Memory B cell (primary cell): ENCODE results near the gene ASAH2.
A peak's percentile ranks its signal among the peaks of the same experiment; 100 is the strongest.

Source experiments
- ATAC-seq: fragments of 150-1000 bp; cut with Tn5 transposase; 2 replicates; pipeline ENCODE4 v1.10.0; 2021; ENCODE audit warnings: low read depth, mild to moderate bottlenecking, moderate library complexity
- DNase-seq, 2 donors: peaks; one replicate each; pipeline ENCODE4 v3.0.0; 2022; ENCODE audit warnings: low spot score in 2 of 2
- H3K27ac Mint-ChIP-seq: one replicate; pipeline ENCODE4 v1.8.0; 2022; ENCODE audit warnings: mild to moderate bottlenecking, moderate library complexity, mixed read lengths
- H3K27me3 Mint-ChIP-seq: one replicate; pipeline ENCODE4 v1.8.0; 2022; ENCODE audit warnings: mixed read lengths
- H3K36me3 Mint-ChIP-seq: one replicate; pipeline ENCODE4 v1.8.0; 2022; ENCODE audit warnings: mild to moderate bottlenecking, mixed read lengths
- H3K4me1 Mint-ChIP-seq: one replicate; pipeline ENCODE4 v1.8.0; 2022; ENCODE audit warnings: mixed read lengths
- H3K4me3 Mint-ChIP-seq: one replicate; pipeline ENCODE4 v1.8.0; 2022; ENCODE audit warnings: mild to moderate bottlenecking, moderate library complexity, mixed read lengths
- H3K9me3 Mint-ChIP-seq: one replicate; pipeline ENCODE4 v1.8.0; 2022; ENCODE audit warnings: mixed read lengths

The ASAH2 gene

DNA sequence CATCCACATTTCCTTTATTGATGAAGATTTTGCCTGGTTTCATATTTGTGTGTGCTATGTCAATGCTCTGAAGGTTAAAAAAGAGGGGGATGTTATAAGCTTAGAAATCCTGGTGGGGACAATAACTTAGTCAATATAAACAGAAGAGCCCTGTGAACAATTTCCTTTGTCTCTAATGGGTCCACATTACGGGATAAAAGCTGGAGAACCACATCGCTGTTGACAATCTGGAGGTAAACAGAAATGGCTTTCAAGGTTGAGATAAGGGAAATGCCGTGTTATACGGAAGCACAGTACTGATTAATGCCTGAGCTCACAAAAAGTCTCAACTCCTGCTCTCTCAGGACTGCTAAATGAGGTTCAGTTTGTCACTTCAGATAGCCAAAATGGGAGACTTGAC lies 16.8 kb downstream of the ASAH2 start:
- Mint-ChIP-seq H3K27me3 (peaks cover 10% of the 10 kb centered on the region), H3K9me3 (no peaks in the 10 kb centered on the region)
- no peak for ATAC-seq

DNA sequence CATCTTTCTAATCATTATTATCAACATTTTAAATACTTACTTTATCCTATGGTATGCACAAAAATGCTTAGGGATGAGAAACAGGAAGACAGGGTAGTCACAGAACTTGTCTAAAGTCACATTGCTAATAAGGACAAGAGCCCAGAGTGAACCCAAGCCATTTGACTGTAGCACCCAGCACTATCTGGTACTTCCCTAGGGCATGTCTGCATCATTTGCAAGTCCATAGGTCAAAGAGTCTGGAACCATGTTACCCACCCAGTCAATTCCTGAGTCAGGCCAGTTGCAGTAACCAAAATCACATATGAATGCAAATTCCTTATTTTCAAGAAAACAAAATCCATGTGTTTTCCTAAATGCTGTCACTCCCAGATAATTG lies 19.1 kb downstream of the ASAH2 start:
- H3K27me3 Mint-ChIP-seq: peaks cover 7% of the 10 kb centered on the region
- no peak for ATAC-seq
- no peak overlapping the region for H3K4me3 Mint-ChIP-seq
- no peak overlapping the region for H3K27ac Mint-ChIP-seq
- no peak for DNase-seq
- peaks cover 2% of the 10 kb centered on the region for H3K4me1 Mint-ChIP-seq
- H3K9me3 Mint-ChIP-seq: no peaks in the 10 kb centered on the region
- H3K36me3 Mint-ChIP-seq: no peaks in the 10 kb centered on the region

More for the DNA sequence above, 16.8 kb downstream of the ASAH2 start:
- H3K4me3 Mint-ChIP-seq: no peak overlapping the region
- peaks cover 2% of the 10 kb centered on the region for H3K4me1 Mint-ChIP-seq
- no peak for DNase-seq
- no peak overlapping the region for H3K27ac Mint-ChIP-seq
- H3K36me3 Mint-ChIP-seq: no peaks in the 10 kb centered on the region

DNA sequence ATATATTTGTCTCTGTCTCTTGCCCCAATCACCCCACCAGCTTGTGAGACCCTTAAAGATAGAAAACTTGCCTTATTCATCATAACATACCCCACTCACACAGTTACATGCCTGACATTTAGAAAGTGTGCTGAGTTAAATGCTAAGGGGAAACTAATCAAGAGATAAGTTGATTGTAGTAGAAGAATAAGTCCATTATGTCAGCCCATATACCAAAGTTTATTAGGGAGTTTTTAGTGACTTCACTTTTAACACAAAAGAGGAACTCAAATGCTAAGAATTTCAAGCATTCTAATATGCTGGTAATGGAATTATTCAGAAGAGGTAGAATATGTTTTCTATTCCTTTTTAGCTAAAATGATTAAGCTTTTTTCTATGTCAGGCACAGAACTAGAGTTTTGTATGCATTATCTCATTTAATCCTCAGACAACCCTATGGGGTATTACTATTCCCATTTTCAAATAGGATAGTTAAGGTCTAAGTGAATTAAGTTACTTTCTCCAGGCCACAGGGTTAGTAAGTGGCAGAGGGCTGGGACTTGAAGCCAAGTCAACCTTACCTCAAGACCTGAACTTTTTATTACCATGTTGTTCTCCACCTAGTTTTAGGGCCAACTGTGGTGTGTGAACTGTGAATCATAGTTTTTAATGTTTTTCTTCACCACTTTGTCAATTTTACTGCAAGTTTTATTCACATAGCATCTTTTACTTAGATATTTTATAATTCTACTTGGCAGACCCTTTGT lies 19.6 kb downstream of the ASAH2 start:
- no peaks in the 10 kb centered on the region for H3K36me3 Mint-ChIP-seq
- peaks cover 2% of the 10 kb centered on the region for H3K4me1 Mint-ChIP-seq
- no peak for DNase-seq
- H3K27me3 Mint-ChIP-seq: peaks cover 7% of the 10 kb centered on the region
- H3K9me3 Mint-ChIP-seq: no peaks in the 10 kb centered on the region
- H3K27ac Mint-ChIP-seq: no peak overlapping the region
- H3K4me3 Mint-ChIP-seq: no peak overlapping the region
- ATAC-seq: peak; percentile 75

DNA sequence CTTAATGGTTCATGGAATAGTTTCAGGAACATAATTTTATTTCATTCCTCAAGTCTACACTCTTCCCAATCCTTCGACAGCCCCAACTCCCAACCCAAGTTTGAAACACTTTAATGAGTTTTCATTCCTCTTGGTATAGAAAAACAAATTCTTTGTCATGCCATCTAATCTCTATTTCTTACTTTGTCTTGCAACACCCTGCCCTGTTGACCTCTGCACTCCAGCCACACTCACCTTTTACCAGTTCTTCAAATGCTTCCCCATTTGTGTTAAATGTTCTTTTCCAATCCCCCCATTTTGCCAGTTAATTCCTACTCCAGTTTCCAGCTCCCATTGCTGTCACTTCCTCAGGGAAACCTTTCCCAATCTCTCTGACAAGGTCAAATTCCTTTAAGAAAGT lies 21.9 kb downstream of the ASAH2 start:
- Mint-ChIP-seq H3K27me3 (peaks cover 3% of the 10 kb centered on the region), H3K36me3 (no peaks in the 10 kb centered on the region), H3K4me1 (peaks cover 4% of the 10 kb centered on the region), H3K9me3 (no peaks in the 10 kb centered on the region), H3K4me3 (no peak overlapping the region), H3K27ac (peak overlapping the region; percentile 18)
- no peak for DNase-seq
- no peak for ATAC-seq

- Mint-ChIP-seq H3K9me3 (no peaks in the 10 kb centered on the region), H3K27ac (no peak overlapping the region), H3K27me3 (no peaks in the 10 kb centered on the region), H3K4me1 (peaks cover 5% of the 10 kb centered on the region), H3K4me3 (no peak overlapping the region), H3K36me3 (no peaks in the 10 kb centered on the region)
- ATAC-seq: no peak
- DNase-seq: no peak
Measured at GRCh38 chr10:50228672-50229071, 22.6 kb downstream of the ASAH2 start.

DNA sequence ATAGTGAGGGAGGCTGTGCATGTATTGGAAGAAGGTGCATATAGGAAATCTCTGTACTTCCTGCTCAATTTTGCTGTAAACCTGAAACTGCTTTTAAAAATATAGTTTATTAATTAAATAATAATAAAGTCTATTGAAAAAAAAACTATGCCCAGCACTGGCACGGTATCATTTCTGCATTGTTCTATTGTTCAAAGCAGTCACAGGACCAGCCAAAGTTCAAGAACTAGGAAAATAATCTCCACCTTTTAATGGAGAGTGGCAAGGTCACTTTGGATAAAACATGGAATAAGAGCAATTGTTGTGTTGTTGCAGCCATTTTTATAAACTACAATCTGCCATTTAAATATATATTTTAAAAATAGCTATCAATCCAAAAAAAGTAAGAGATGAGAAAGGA lies 24.7 kb downstream of the ASAH2 start:
- no peak for DNase-seq
- no peak for ATAC-seq
- no peaks in the 10 kb centered on the region for H3K27me3 Mint-ChIP-seq

DNA sequence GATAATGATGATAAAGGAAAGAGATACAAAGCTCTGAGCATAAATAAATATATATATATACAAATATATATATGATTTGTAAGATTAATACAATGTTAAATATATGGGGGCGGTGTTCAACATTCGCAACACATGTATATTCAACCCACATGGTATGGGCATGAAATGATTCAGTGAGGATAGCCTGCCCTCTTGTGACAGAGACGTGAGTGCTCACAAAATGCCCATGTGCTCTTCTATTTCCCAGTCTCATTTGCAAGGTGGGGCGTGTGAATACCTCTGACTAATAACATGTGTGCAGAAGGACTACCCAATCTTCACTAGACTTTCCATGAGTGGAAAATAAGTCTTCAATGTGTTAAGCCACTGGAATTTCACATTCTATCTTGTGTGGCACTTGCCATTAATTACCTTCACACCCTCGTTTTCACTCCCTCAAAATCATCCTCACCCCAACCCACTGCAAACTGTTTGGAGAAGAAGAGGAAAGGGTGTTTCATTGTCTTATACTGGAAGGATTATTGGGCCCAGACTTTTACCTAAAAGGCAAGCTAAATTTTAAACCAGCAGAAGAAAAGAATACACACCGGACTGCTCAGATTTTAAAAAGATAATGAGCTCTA lies 26.9 kb downstream of the ASAH2 start:
- Mint-ChIP-seq H3K9me3 (no peaks in the 10 kb centered on the region), H3K4me1 (peaks cover 3% of the 10 kb centered on the region), H3K27me3 (no peaks in the 10 kb centered on the region), H3K27ac (no peak overlapping the region), H3K36me3 (no peaks in the 10 kb centered on the region), H3K4me3 (no peak overlapping the region)
- DNase-seq: peak in 1 of 2 donors; percentile 27
- peak; percentile 91 for ATAC-seq

More for the DNA sequence above, 24.7 kb downstream of the ASAH2 start:
- no peak overlapping the region for H3K4me3 Mint-ChIP-seq
- H3K27ac Mint-ChIP-seq: no peak overlapping the region
- no peaks in the 10 kb centered on the region for H3K9me3 Mint-ChIP-seq
- no peaks in the 10 kb centered on the region for H3K36me3 Mint-ChIP-seq
- H3K4me1 Mint-ChIP-seq: peaks cover 5% of the 10 kb centered on the region

DNA sequence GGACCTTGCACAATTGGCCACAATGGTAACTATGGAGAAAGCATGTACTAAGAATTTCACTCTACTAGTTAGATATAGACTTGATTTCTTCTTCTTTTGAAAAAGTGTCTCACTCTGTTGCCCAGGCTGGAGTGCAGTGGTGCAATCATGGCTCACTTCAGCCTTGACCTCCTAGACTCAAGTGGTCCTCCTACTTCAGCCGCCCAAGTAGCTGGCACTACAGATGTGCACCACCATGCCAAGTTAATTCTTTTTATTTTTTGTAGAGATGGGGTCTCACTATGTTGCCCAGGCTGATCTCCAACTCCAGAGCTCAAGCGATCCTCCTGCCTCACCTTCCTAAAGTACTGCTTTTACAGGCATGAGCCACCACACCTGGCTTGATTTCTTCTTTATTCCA lies 29.1 kb downstream of the ASAH2 start:
- H3K9me3 Mint-ChIP-seq: no peaks in the 10 kb centered on the region
- H3K4me1 Mint-ChIP-seq: peaks cover 3% of the 10 kb centered on the region
- no peaks in the 10 kb centered on the region for H3K36me3 Mint-ChIP-seq
- no peak overlapping the region for H3K4me3 Mint-ChIP-seq
- no peak for ATAC-seq
- DNase-seq: no peak
- H3K27me3 Mint-ChIP-seq: peaks cover 2% of the 10 kb centered on the region
- H3K27ac Mint-ChIP-seq: no peak overlapping the region

DNA sequence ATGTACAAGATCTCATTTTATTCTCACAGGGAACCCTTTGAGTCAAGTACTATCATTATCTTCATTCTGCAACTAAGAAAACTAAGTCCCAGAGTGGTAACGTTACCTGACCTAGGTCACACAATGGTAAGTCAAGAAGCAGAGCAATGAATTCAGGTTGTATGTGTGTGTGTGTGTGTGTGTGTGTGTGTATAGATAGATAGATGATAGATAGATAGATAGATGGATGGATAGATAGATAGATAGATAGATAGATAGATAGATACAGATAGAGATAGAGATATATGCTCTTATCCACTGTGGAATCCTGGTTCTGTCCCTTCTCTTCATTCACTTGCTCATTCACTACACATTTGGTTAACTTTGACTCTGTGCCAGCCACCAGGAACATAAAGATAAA lies 29.8 kb downstream of the ASAH2 start:
- Mint-ChIP-seq H3K9me3 (no peaks in the 10 kb centered on the region), H3K27me3 (peaks cover 2% of the 10 kb centered on the region), H3K4me3 (no peak overlapping the region), H3K36me3 (no peaks in the 10 kb centered on the region), H3K4me1 (peaks cover 8% of the 10 kb centered on the region), H3K27ac (no peak overlapping the region)
- ATAC-seq (no peak), DNase-seq (no peak)

DNA sequence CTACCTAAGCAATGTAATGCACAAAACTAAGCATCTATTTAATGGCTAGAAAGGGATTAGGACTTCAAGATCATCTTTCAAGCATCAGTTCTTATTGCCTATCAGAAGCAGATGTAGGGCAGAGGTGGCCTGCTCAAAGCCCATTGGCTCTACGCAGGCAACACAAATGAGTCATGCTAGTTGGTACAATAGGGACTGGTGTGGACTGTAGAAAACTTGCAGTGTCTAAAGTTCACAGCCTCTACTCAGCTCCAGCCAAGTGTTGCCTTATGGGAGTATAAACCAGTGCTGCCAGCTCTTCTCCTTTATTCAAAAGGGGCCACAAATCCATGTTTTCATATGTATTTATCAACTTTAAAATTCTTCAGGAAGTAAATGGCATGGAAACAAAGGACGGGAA lies 31.7 kb downstream of the ASAH2 start:
- no peak overlapping the region for H3K27ac Mint-ChIP-seq
- DNase-seq (no peak), ATAC-seq (no peak)
- H3K9me3 Mint-ChIP-seq: no peaks in the 10 kb centered on the region
- peaks cover 2% of the 10 kb centered on the region for H3K27me3 Mint-ChIP-seq
- H3K4me3 Mint-ChIP-seq: no peak overlapping the region
- H3K4me1 Mint-ChIP-seq: peaks cover 9% of the 10 kb centered on the region
- H3K36me3 Mint-ChIP-seq: no peaks in the 10 kb centered on the region

DNA sequence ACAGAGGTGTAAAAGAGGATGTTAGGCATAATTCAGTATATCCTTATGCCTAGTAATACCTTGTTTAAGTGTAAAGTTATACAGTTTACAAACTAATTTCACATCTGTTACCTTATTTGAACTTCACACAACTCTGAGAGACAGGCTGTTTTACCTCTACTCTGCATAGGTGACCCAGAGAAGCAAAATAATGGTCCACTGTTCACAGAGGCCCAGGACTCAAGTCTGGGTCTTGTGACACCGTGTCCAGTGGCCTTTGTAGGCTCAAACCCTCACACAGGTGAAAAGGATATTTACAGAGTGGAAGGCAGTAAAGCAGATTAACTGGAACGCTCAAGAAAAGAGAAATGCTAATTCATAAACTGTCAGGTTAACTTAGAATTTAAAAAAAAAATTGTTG lies 32.1 kb downstream of the ASAH2 start:
- H3K4me1 Mint-ChIP-seq: peaks cover 6% of the 10 kb centered on the region
- H3K4me3 Mint-ChIP-seq: no peak overlapping the region
- no peak for DNase-seq
- no peak for ATAC-seq
- H3K36me3 Mint-ChIP-seq: no peaks in the 10 kb centered on the region
- H3K27ac Mint-ChIP-seq: no peak overlapping the region
- peaks cover 2% of the 10 kb centered on the region for H3K27me3 Mint-ChIP-seq
- H3K9me3 Mint-ChIP-seq: no peaks in the 10 kb centered on the region

GRCh38 chr10:50216894-50217293 lies 34.4 kb downstream of the ASAH2 start:
- no peak overlapping the region for H3K27ac Mint-ChIP-seq
- no peaks in the 10 kb centered on the region for H3K36me3 Mint-ChIP-seq

GRCh38 chr10:50216418-50216817 lies 34.9 kb downstream of the ASAH2 start:
- peaks cover 2% of the 10 kb centered on the region for H3K27me3 Mint-ChIP-seq
- DNase-seq: no peak
- H3K27ac Mint-ChIP-seq: no peak overlapping the region
- no peak overlapping the region for H3K4me3 Mint-ChIP-seq
- no peaks in the 10 kb centered on the region for H3K36me3 Mint-ChIP-seq
- peaks cover 6% of the 10 kb centered on the region for H3K4me1 Mint-ChIP-seq
- no peaks in the 10 kb centered on the region for H3K9me3 Mint-ChIP-seq
- no peak for ATAC-seq

More at GRCh38 chr10:50216894-50217293, 34.4 kb downstream of the ASAH2 start:
- ATAC-seq (peak; percentile 56), DNase-seq (no peak)
- peaks cover 6% of the 10 kb centered on the region for H3K4me1 Mint-ChIP-seq
- peaks cover 2% of the 10 kb centered on the region for H3K27me3 Mint-ChIP-seq
- no peaks in the 10 kb centered on the region for H3K9me3 Mint-ChIP-seq
- H3K4me3 Mint-ChIP-seq: no peak overlapping the region

GRCh38 chr10:50211670-50212069 lies 39.6 kb downstream of the ASAH2 start:
- no peak for ATAC-seq
- DNase-seq: no peak
- Mint-ChIP-seq H3K36me3 (no peaks in the 10 kb centered on the region), H3K27ac (no peak overlapping the region), H3K27me3 (peaks cover 4% of the 10 kb centered on the region), H3K4me3 (no peak overlapping the region), H3K9me3 (no peaks in the 10 kb centered on the region), H3K4me1 (peaks cover 2% of the 10 kb centered on the region)

DNA sequence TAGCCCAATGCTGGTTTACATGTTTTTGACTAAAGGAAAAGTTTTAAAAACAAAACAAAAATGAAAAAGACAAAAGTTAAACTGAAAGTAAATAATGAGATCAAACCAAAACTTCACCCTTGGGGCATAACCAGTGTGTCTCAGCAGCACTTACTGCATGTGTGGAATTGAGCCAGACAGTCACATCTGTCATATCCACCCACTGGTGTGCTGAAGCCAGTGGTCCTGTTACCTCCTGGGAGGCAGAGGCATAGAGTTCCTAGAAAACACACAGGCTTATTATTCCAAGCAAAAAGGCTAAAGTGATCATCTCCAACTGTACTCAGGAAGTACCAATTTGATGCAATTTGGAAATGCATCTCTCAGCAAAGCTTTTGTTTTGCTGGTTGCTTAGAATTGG lies 40.4 kb downstream of the ASAH2 start:
- H3K4me1 Mint-ChIP-seq: no peaks in the 10 kb centered on the region
- no peak overlapping the region for H3K27ac Mint-ChIP-seq
- no peak for ATAC-seq
- peaks cover 4% of the 10 kb centered on the region for H3K27me3 Mint-ChIP-seq
- H3K36me3 Mint-ChIP-seq: no peaks in the 10 kb centered on the region
- DNase-seq: no peak
- no peaks in the 10 kb centered on the region for H3K9me3 Mint-ChIP-seq
- H3K4me3 Mint-ChIP-seq: no peak overlapping the region
